SK-N-SH (cell line): ENCODE results near the gene PEX10. TPM values are rescaled to one million over a fixed set of nuclear protein-coding genes. Genes with fewer than 3 reads are reported as not detected.

ENCODE experiments used
- CTCF ChIA-PET: fragments of 300-600, 350-600 bp; formaldehyde crosslinking; extraction: SDS; loops from one replicate; lab custom pipeline; 2021; lab: Yijun Ruan, JAX
- POLR2A ChIA-PET: fragments of 350-600 bp; sonication (Branson Sonifier 250); formaldehyde crosslinking; extraction: SDS; loops from one replicate; lab custom pipeline; 2020; ENCODE audit warnings: antibody characterized with exemption, inconsistent platforms; lab: Yijun Ruan, JAX
- DNase-seq: peaks from one replicate; pipeline ENCODE4 v3.0.0; 2012
- H2AFZ ChIP-seq: fragments of 200-600 bp; sonication (generic); 2 replicates; pipeline ENCODE4 v1.8.1; 2016; ENCODE audit warnings: antibody characterized with exemption, mild to moderate bottlenecking, low read depth
- H3F3A ChIP-seq: fragments of 200-600 bp; sonication (generic); replicated peaks from 2 replicates; pipeline ENCODE3; 2016; ENCODE audit warnings: antibody characterized with exemption, mild to moderate bottlenecking; ENCODE audit not compliant: insufficient read depth
- H3K27ac ChIP-seq, 2 experiments: fragments of 200-500 bp in 1 of 2; fragments of 200-600 bp in 1 of 2; sonication (Bioruptor generic) in 1 of 2; sonication (generic), shearing (Covaris generic) in 1 of 2; 2 replicates each; pipeline versions ENCODE4 v1.5.1 to v1.6.1; 2014 to 2016; ENCODE audit warnings: low read depth in 2 of 2, inconsistent platforms in 1 of 2, low read length in 1 of 2, mild to moderate bottlenecking in 1 of 2, mixed read lengths in 1 of 2
- H3K27me3 ChIP-seq: fragments of 200-600 bp; sonication (generic), shearing (Covaris generic); 2 replicates; pipeline ENCODE4 v1.6.1; 2016; ENCODE audit warnings: mixed run types; ENCODE audit not compliant: insufficient read depth
- H3K36me3 ChIP-seq, 2 experiments: fragments of 200-500 bp in 1 of 2; fragments of 200-600 bp in 1 of 2; sonication (Bioruptor generic) in 1 of 2; sonication (generic) in 1 of 2; replicated peaks in 1 of 2; 2 replicates each; pipeline versions ENCODE3 to v1.5.1; 2014 to 2016; ENCODE audit warnings: low read length in 1 of 2, mild to moderate bottlenecking in 1 of 2; ENCODE audit not compliant: insufficient read depth in 2 of 2, control insufficient read depth in 1 of 2
- H3K4me1 ChIP-seq, 2 experiments: fragments of 200-500 bp in 1 of 2; fragments of 200-600 bp in 1 of 2; sonication (Bioruptor generic) in 1 of 2; sonication (generic), shearing (Covaris generic) in 1 of 2; 2 replicates each; pipeline versions ENCODE4 v1.5.1 to v1.6.1; 2014 to 2016; ENCODE audit warnings: low read depth in 1 of 2, low read length in 1 of 2, mixed run types in 1 of 2; ENCODE audit not compliant: insufficient read depth in 2 of 2, control insufficient read depth in 1 of 2
- H3K4me2 ChIP-seq: fragments of 200-600 bp; sonication (generic), shearing (Covaris generic); 2 replicates; pipeline ENCODE4 v1.6.1; 2017; ENCODE audit warnings: mixed run types
- H3K4me3 ChIP-seq, 2 experiments: fragments of 200-500 bp in 1 of 2; fragments of 200-600 bp in 1 of 2; sonication (Bioruptor generic) in 1 of 2; sonication (generic), shearing (Covaris generic) in 1 of 2; 2 replicates each; pipeline versions ENCODE4 v1.5.1 to v1.8.1; 2014 to 2016; ENCODE audit warnings: low read depth in 2 of 2, inconsistent platforms in 1 of 2, low read length in 1 of 2, mild to moderate bottlenecking in 1 of 2, mixed read lengths in 1 of 2, moderate library complexity in 1 of 2
- H3K79me2 ChIP-seq: fragments of 200-600 bp; sonication (generic); 2 replicates; pipeline ENCODE4 v1.8.1; 2017; ENCODE audit warnings: mild to moderate bottlenecking; ENCODE audit not compliant: insufficient read depth
- H3K9ac ChIP-seq: fragments of 200-600 bp; sonication (generic); 2 replicates; pipeline ENCODE4 v1.6.1; 2017; ENCODE audit warnings: mixed run types
- H3K9me2 ChIP-seq: fragments of 200-600 bp; sonication (generic); 2 replicates; pipeline ENCODE4 v1.6.1; 2017; ENCODE audit warnings: mixed run types
- H3K9me3 ChIP-seq: fragments of 200-600 bp; sonication (generic); 2 replicates; pipeline ENCODE4 v1.6.1; 2017; ENCODE audit warnings: mixed run types, mild to moderate bottlenecking, moderate library complexity
- H4K20me1 ChIP-seq: fragments of 200-600 bp; sonication (generic); 2 replicates; pipeline ENCODE4 v1.6.1; 2017; ENCODE audit warnings: mild to moderate bottlenecking, mixed run types; ENCODE audit not compliant: insufficient read depth
- CHD2 ChIP-seq: fragments of 150-350 bp; IDR thresholded peaks from 2 replicates; pipeline ENCODE4 v1.6.1; 2018; ENCODE audit warnings: low read length; ENCODE audit not compliant: partially characterized antibody
- CTCF ChIP-seq: fragments of 200-600 bp; sonication (generic); IDR thresholded peaks from 2 replicates; pipeline ENCODE4 v1.6.1; 2017; ENCODE audit warnings: antibody characterized with exemption, mild to moderate bottlenecking, moderate library complexity
- FOSL2 ChIP-seq: IDR thresholded peaks from 2 replicates; pipeline ENCODE4 v1.4.0; 2012; ENCODE audit warnings: low read depth, mild to moderate bottlenecking, moderate library complexity, borderline replicate concordance
- FOXJ3 ChIP-seq: sonication (generic); formaldehyde crosslinking; IDR thresholded peaks from 2 replicates; pipeline ENCODE4 v1.5.1; 2020; ENCODE audit warnings: mild to moderate bottlenecking, missing genetic modification reagents
- FOXM1 ChIP-seq: IDR thresholded peaks from 2 replicates; pipeline ENCODE4 v1.4.0; 2012; ENCODE audit warnings: low read depth, mild to moderate bottlenecking
- GATA2 ChIP-seq: sonication (generic); formaldehyde crosslinking; IDR thresholded peaks from 2 replicates; pipeline ENCODE4 v1.5.0; 2020; ENCODE audit warnings: mild to moderate bottlenecking, missing genetic modification reagents
- IRF3 ChIP-seq: fragments of 150-350 bp; IDR thresholded peaks from 2 replicates; pipeline ENCODE4 v1.6.1; 2016; ENCODE audit warnings: mild to moderate bottlenecking, low read depth, low read length
- JUND ChIP-seq: IDR thresholded peaks from 2 replicates; pipeline ENCODE4 v1.4.0; 2012
- MAX ChIP-seq: IDR thresholded peaks from 2 replicates; pipeline ENCODE4 v1.4.0; 2012; ENCODE audit warnings: low read depth
- NFIC ChIP-seq: IDR thresholded peaks from 2 replicates; pipeline ENCODE4 v1.4.0; 2012; ENCODE audit warnings: borderline replicate concordance
- POLR2AphosphoS5 ChIP-seq: IDR thresholded peaks from 2 replicates; pipeline ENCODE4 v1.6.1; 2012; ENCODE audit warnings: low read depth, low read length
- RAD21 ChIP-seq: IDR thresholded peaks from 2 replicates; pipeline ENCODE4 v1.6.1; 2012; ENCODE audit warnings: mild to moderate bottlenecking, low read length
- REST ChIP-seq: IDR thresholded peaks from 2 replicates; pipeline ENCODE4 v1.6.1; 2012; ENCODE audit warnings: mild to moderate bottlenecking, low read depth, low read length, moderate library complexity
- RFX5 ChIP-seq: IDR thresholded peaks from 2 replicates; pipeline ENCODE4 v1.6.1; 2012; ENCODE audit warnings: mild to moderate bottlenecking, improper control_type of control experiment, low read length
- RXRA ChIP-seq: IDR thresholded peaks from 2 replicates; pipeline ENCODE4 v1.4.0; 2012; ENCODE audit warnings: low read depth, mild to moderate bottlenecking, borderline replicate concordance
- SIN3A ChIP-seq: IDR thresholded peaks from 2 replicates; pipeline ENCODE4 v1.6.1; 2012; ENCODE audit warnings: low read depth, mild to moderate bottlenecking, low read length, moderate library complexity, borderline replicate concordance
- SMC3 ChIP-seq: IDR thresholded peaks from 2 replicates; pipeline ENCODE4 v1.6.1; 2012; ENCODE audit warnings: low read depth, low read length, improper control_type of control experiment
- TAF1 ChIP-seq: IDR thresholded peaks from 2 replicates; pipeline ENCODE4 v1.6.1; 2012; ENCODE audit warnings: low read depth, mild to moderate bottlenecking, low read length, moderate library complexity, borderline replicate concordance
- TCF12 ChIP-seq: IDR thresholded peaks from 2 replicates; pipeline ENCODE4 v1.4.0; 2012
- TEAD4 ChIP-seq: IDR thresholded peaks from 2 replicates; pipeline ENCODE4 v1.4.0; 2012; ENCODE audit warnings: mild to moderate bottlenecking, borderline replicate concordance; ENCODE audit not compliant: insufficient read depth
- USF1 ChIP-seq: IDR thresholded peaks from 2 replicates; pipeline ENCODE4 v1.4.0; 2012; ENCODE audit warnings: low read depth, borderline replicate concordance
- USF2 ChIP-seq: fragments of 150-350 bp; IDR thresholded peaks from 2 replicates; pipeline ENCODE4 v1.6.1; 2017; ENCODE audit warnings: antibody characterized with exemption, low read length, low read depth, borderline replicate concordance
- YY1 ChIP-seq: IDR thresholded peaks from 2 replicates; pipeline ENCODE4 v1.4.0; 2012; ENCODE audit warnings: low read depth, mild to moderate bottlenecking
- ZBTB33 ChIP-seq: IDR thresholded peaks from 2 replicates; pipeline ENCODE4 v1.4.0; 2012; ENCODE audit warnings: low read depth, borderline replicate concordance
- WGBS: methylation state at CpG from one replicate; pipeline ENCODE4 v1.1.6; 2017; ENCODE audit warnings: low lambda C conversion rate; 5-methylcytosine and 5-hydroxymethylcytosine counted together
- polyA plus RNA-seq, 3 experiments: library from polyadenylated mRNA; depleted of rRNA; stranded (reverse); fragments of >200 nt; gene quantifications; 2 replicates each; pipeline ENCODE4 v1.2.3, GENCODE V29; 2012

Gene PEX10
- polyA plus RNA-seq, 1 of the 3 experiments (the other 2 are of a cell fraction): 28.6 TPM

DNA sequence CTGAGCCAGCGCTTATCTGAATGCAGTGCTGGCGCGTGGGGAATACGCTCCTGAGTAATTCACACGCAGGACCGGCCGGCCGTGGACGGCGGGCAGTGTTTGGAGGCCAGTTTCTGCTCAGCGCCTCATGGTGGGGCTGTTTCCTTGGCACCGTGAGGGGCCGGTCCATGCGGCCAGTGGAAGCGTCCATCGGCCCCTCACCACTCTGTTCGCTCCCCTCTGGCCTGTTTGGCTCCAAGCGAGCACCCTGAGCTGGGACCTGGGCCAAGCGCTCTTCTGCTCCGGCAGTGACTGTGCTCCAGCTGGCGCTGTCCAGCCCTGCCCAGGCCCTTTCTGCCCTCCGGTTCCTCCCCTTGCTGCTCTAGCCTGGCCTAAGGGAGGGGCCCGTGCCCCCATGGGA, 47.4 kb upstream of the PEX10 start:
- no peaks in the 10 kb centered on the region for H3K36me3 ChIP-seq
- no peak overlapping the region for H2AFZ ChIP-seq
- ChIA-PET CTCF (interaction anchor here (0.6 to 2.9 kb wide), 42 partner anchors 10 to 268 kb away, joined by 3 to 53 read pairs (median 5); partner anchors contain the start of genes PANK4, PLCH2, PRXL2B and TNFRSF14), POLR2A (interaction anchor here (0.7 to 1.8 kb wide), 6 partner anchors 13 to 87 kb away, joined by 3 to 13 read pairs (median 6); no protein-coding TSS in a partner anchor)
- no peaks in the 10 kb centered on the region for H3K9me2 ChIP-seq
- WGBS: 22% methylated on average over 5 of the region's 23 CpGs
- no peaks in the 10 kb centered on the region for H3F3A ChIP-seq
- no peak overlapping the region for H3K4me2 ChIP-seq
- no peak overlapping the region for H3K9ac ChIP-seq
- no peak overlapping the region for H3K4me3 ChIP-seq
- peak; percentile 97 for DNase-seq
- no peaks in the 10 kb centered on the region for H3K9me3 ChIP-seq
- peaks cover 0 to 16% of the 10 kb centered on the region in 2 experiments; a peak in 1 of 4 replicates for H3K4me1 ChIP-seq
- H3K27ac ChIP-seq: peak overlapping the region in 1 of 2 experiments; percentile 58; a peak in 1 of 4 replicates
- H4K20me1 ChIP-seq: no peaks in the 10 kb centered on the region
- H3K79me2 ChIP-seq: no peaks in the 10 kb centered on the region
- no peaks in the 10 kb centered on the region for H3K27me3 ChIP-seq
- no peak for TF ChIP-seq ZBTB33
- TF ChIP-seq REST: peak; percentile 91
- TF ChIP-seq GATA2: no peak
- TF ChIP-seq RFX5: no peak
- TF ChIP-seq POLR2AphosphoS5: no peak
- TF ChIP-seq MAX: no peak
- no peak for TF ChIP-seq USF2
- TF ChIP-seq USF1: no peak
- TF ChIP-seq RXRA: no peak
- no peak for TF ChIP-seq FOSL2
- no peak for TF ChIP-seq TEAD4
- no peak for TF ChIP-seq IRF3
- peak; percentile 81 for TF ChIP-seq SMC3
- no peak for TF ChIP-seq JUND
- TF ChIP-seq CTCF: peak; percentile 45
- TF ChIP-seq CHD2: no peak
- TF ChIP-seq FOXM1: no peak
- no peak for TF ChIP-seq TAF1
- TF ChIP-seq YY1: no peak
- no peak for TF ChIP-seq TCF12
- peak; percentile 36; the same call in 1 of the 2 replicates for TF ChIP-seq NFIC
- peak; percentile 71 for TF ChIP-seq FOXJ3
- peak; percentile 94 for TF ChIP-seq RAD21
- no peak for TF ChIP-seq SIN3A
